Memory B cell (primary cell): Measurements from ENCODE around the gene KMO.

Experiments
- ATAC-seq: fragments of 150-1000 bp; cut with Tn5 transposase; 2 replicates; pipeline ENCODE4 v1.10.0; 2021; ENCODE audit warnings: low read depth, mild to moderate bottlenecking, moderate library complexity
- DNase-seq, 2 donors: peaks; one replicate each; pipeline ENCODE4 v3.0.0; 2022; ENCODE audit warnings: low spot score in 2 of 2
- H3K27ac Mint-ChIP-seq: one replicate; pipeline ENCODE4 v1.8.0; 2022; ENCODE audit warnings: mild to moderate bottlenecking, moderate library complexity, mixed read lengths
- H3K27me3 Mint-ChIP-seq: one replicate; pipeline ENCODE4 v1.8.0; 2022; ENCODE audit warnings: mixed read lengths
- H3K36me3 Mint-ChIP-seq: one replicate; pipeline ENCODE4 v1.8.0; 2022; ENCODE audit warnings: mild to moderate bottlenecking, mixed read lengths
- H3K4me1 Mint-ChIP-seq: one replicate; pipeline ENCODE4 v1.8.0; 2022; ENCODE audit warnings: mixed read lengths
- H3K4me3 Mint-ChIP-seq: one replicate; pipeline ENCODE4 v1.8.0; 2022; ENCODE audit warnings: mild to moderate bottlenecking, moderate library complexity, mixed read lengths
- H3K9me3 Mint-ChIP-seq: one replicate; pipeline ENCODE4 v1.8.0; 2022; ENCODE audit warnings: mixed read lengths

KMO gene

DNA sequence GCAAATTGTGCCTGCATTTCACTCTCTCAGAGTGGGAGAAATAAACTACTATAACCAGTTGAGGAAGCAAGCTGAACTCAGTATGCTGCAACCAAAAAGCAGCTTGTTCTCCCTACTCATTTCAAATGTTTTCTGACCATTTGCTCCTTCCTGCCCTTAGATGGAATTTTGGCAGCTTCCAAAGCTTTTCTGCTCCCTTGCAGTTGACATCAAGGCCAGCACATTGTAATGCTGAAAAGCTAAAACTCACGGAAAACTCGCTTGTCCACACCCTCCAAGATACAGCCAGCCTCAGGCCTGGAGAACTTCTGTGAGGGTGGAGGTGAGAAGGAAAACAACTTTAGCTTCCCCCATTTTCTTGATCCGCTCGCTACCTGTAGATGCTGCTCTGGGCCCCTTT is 113.0 kb downstream of the KMO start:
- DNase-seq (no peak), ATAC-seq (no peak)
- Mint-ChIP-seq H3K27me3 (peaks cover 2% of the 10 kb centered on the region), H3K36me3 (peaks cover 2% of the 10 kb centered on the region), H3K9me3 (peaks cover 7% of the 10 kb centered on the region), H3K4me1 (peaks cover 6% of the 10 kb centered on the region), H3K27ac (no peak overlapping the region), H3K4me3 (no peak overlapping the region)
